ENCODE results near the gene INAVA. TPM values are rescaled to one million over a fixed set of nuclear protein-coding genes. Genes with fewer than 3 reads are reported as not detected.

Gene INAVA
- total RNA-seq, 1 experiment from 2014 or later = 36.8 TPM

GRCh38 chr1:200873671-200874397, 20.9 kb upstream of the INAVA start:
- Mint-ChIP-seq H3K4me1 (peaks cover 17 to 18% of the 10 kb centered on the region in 2 experiments), H3K4me3 (no peak overlapping the region), H3K27me3 (ENCODE audit: low read depth) (no peaks in the 10 kb centered on the region), H3K27ac (peak overlapping the region in 1 of 3 experiments; percentile 62; a peak in 1 of 7 replicates), H3K36me3 (ENCODE audit: insufficient read depth in 1 of 3, low read depth in 3 of 3) (no peaks in the 10 kb centered on the region; a peak in 1 of 7 replicates), H3K9me3 (no peaks in the 10 kb centered on the region)
- Histone ChIP-seq H3T11ph (ENCODE audit: low read length) (no peak overlapping the region), H3K4me2 (ENCODE audit: insufficient read depth, insufficient read length, low read length) (no peak overlapping the region), H3K9me3 (ENCODE audit: control insufficient read depth, low read depth, low read length) (no peaks in the 10 kb centered on the region), H2BK120ac (ENCODE audit: low read depth, low read length, poor library complexity, severe bottlenecking) (no peak overlapping the region), H4K20me1 (ENCODE audit: control insufficient read depth, insufficient read depth, insufficient read length) (no peaks in the 10 kb centered on the region), H4K91ac (ENCODE audit: insufficient read length, low read depth, low read length) (no peak overlapping the region), H3K4me1 (ENCODE audit: insufficient read depth, low read length) (peaks cover 4% of the 10 kb centered on the region), H4K5ac (ENCODE audit: insufficient read length, low read depth, low read length) (no peak overlapping the region), H3K27me3 (ENCODE audit: insufficient read depth, low read length) (no peaks in the 10 kb centered on the region), H3K14ac (ENCODE audit: insufficient read depth, low read length) (no peak overlapping the region), H2BK12ac (ENCODE audit: insufficient read length, low read depth, low read length) (no peak overlapping the region), H3K79me1 (ENCODE audit: insufficient read depth, low read depth, low read length, poor library complexity, severe bottlenecking) (no peaks in the 10 kb centered on the region), H3K27ac (ENCODE audit: insufficient read length, low read depth, low read length) (no peak overlapping the region), H3K79me2 (ENCODE audit: insufficient read depth, low read length) (no peaks in the 10 kb centered on the region), H2BK15ac (ENCODE audit: low read depth, low read length) (no peak overlapping the region), H2AK5ac (ENCODE audit: insufficient read length, low read length) (no peak overlapping the region), H3K56ac (ENCODE audit: insufficient read length, low read depth, low read length) (no peak overlapping the region), H3K9ac (ENCODE audit: extremely low read depth, insufficient read length, low read length) (no peak overlapping the region), H3K4ac (ENCODE audit: low read depth, low read length) (no peak overlapping the region), H2BK5ac (ENCODE audit: insufficient read length, low read length) (no peak overlapping the region), H3K23me2 (ENCODE audit: insufficient read length, low read depth, low read length, poor library complexity, severe bottlenecking) (no peaks in the 10 kb centered on the region), H2AFZ (ENCODE audit: low read length) (no peak overlapping the region), H3K23ac (ENCODE audit: insufficient read length, low read depth, low read length) (no peak overlapping the region), H3K18ac (ENCODE audit: insufficient read length, low read depth, low read length) (no peak overlapping the region), H2BK20ac (ENCODE audit: low read depth, low read length, poor library complexity, severe bottlenecking) (no peak overlapping the region), H4K8ac (replicated peaks; ENCODE audit: insufficient read length, low read depth, low read length) (no peak overlapping the region)
- TF ChIP-seq CTCF (conservative IDR thresholded peaks at IDR 0.05) = no peak
- DNase-seq = peak; percentile 55
- no CpG with 5 or more reads among the region's 66 CpGs for WGBS (ENCODE audit: extremely low coverage, insufficient read length, low lambda C conversion rate)

Data from H9 (cell line).